HepG2 (cell line): Measurements from ENCODE around the gene PLEKHB1. TPM values are rescaled to one million over a fixed set of nuclear protein-coding genes. Genes with fewer than 3 reads are reported as not detected.

Source experiments
- ATAC-seq: fragments of 200-7000 bp; cut with Tn5 transposase; 3 replicates; pipeline ENCODE4 v1.9.1; 2020; ENCODE audit warnings: mild to moderate bottlenecking, moderate library complexity
- BruUV-seq: library from RNA; stranded (reverse); fragments of 400-500 nt; replicated peaks from 2 replicates; lab custom pipeline; 2021; lab: Mats Ljungman, UMichigan
- CTCF ChIA-PET: fragments of 300-600 bp; formaldehyde crosslinking; extraction: SDS; loops from one replicate; lab custom pipeline; 2021; ENCODE audit warnings: low total read pairs, inconsistent platforms, low intra/inter-chr PET ratio; lab: Yijun Ruan, JAX
- POLR2A ChIA-PET: fragments of 350-600 bp; sonication (Branson Sonifier 250); formaldehyde crosslinking; loops from one replicate; lab custom pipeline; 2020; ENCODE audit warnings: antibody characterized with exemption, inconsistent platforms; lab: Yijun Ruan, JAX
- DNase-seq: peaks from one replicate; pipeline ENCODE4 v3.0.0-alpha.2; 2015; ENCODE audit warnings: low spot score
- FAIRE-seq: peaks from 3 replicates; lab custom pipeline; 2011; peaks lifted over from hg19 to GRCh38; lab: Jason Lieb, UNC
- H2AFZ ChIP-seq: one replicate; pipeline ENCODE4 v1.6.1; 2011; ENCODE audit warnings: low read length, inconsistent platforms
- H3K27ac ChIP-seq: fragments of 300-600 bp; 3 replicates; pipeline ENCODE4 v1.8.0; 2011; ENCODE audit warnings: mixed run types, mild to moderate bottlenecking, mixed read lengths, low read length, inconsistent platforms; ENCODE audit not compliant: insufficient read depth; ENCODE audit errors: extremely low read length
- H3K27me3 ChIP-seq, 2 experiments: fragments of 200-600 bp in 1 of 2; 2 replicates in 1 of 2; 3 replicates in 1 of 2; pipeline versions ENCODE4 v1.6.0 to v1.8.0; 2011; ENCODE audit warnings: low read length in 2 of 2, mild to moderate bottlenecking in 2 of 2, moderate library complexity in 2 of 2, inconsistent platforms in 1 of 2; ENCODE audit not compliant: insufficient read depth in 2 of 2, control insufficient read depth in 1 of 2
- H3K36me3 ChIP-seq, 2 experiments: fragments of 200-600 bp in 1 of 2; replicated peaks in 1 of 2; 2 replicates in 1 of 2; 3 replicates in 1 of 2; pipeline versions ENCODE4 v1.5.1 to v1.8.0; 2011; ENCODE audit warnings: low read length in 2 of 2, inconsistent platforms in 1 of 2; ENCODE audit not compliant: insufficient read depth in 2 of 2, control insufficient read depth in 1 of 2
- H3K4me1 ChIP-seq: 2 replicates; pipeline ENCODE4 v1.5.1; 2012; ENCODE audit warnings: low read length, inconsistent platforms; ENCODE audit not compliant: insufficient read depth
- H3K4me2 ChIP-seq: 2 replicates; pipeline ENCODE4 v1.6.0; 2011; ENCODE audit warnings: low read depth, low read length, inconsistent platforms
- H3K4me3 ChIP-seq, 3 experiments: fragments of 200-600 bp in 1 of 3; sonication (generic), shearing (Covaris generic) in 1 of 3; replicated peaks in 1 of 3; 2 replicates each; pipeline ENCODE4 v1.5.1; 2011 to 2016; ENCODE audit warnings: low read length in 3 of 3, inconsistent platforms in 2 of 3, low read depth in 2 of 3, mild to moderate bottlenecking in 2 of 3, control low read depth in 1 of 3, mixed read lengths in 1 of 3; ENCODE audit not compliant: insufficient read depth in 1 of 3
- H3K79me2 ChIP-seq: one replicate; pipeline ENCODE4 v1.6.1; 2011; ENCODE audit warnings: low read length, inconsistent platforms; ENCODE audit not compliant: insufficient read depth
- H3K9ac ChIP-seq: 2 replicates; pipeline ENCODE4 v1.6.0; 2011; ENCODE audit warnings: mild to moderate bottlenecking, low read depth, low read length, inconsistent platforms; ENCODE audit not compliant: insufficient read depth
- H3K9me3 ChIP-seq: 2 replicates; pipeline ENCODE4 v1.5.1; 2012; ENCODE audit warnings: mild to moderate bottlenecking, low read length
- H4K20me1 ChIP-seq: 2 replicates; pipeline ENCODE4 v1.6.0; 2011; ENCODE audit warnings: inconsistent platforms, mild to moderate bottlenecking, low read length, moderate library complexity; ENCODE audit not compliant: insufficient read depth
- BRD4 ChIP-seq: sonication (generic); formaldehyde crosslinking; IDR thresholded peaks from 2 replicates; pipeline ENCODE4 v1.4.0; 2020; ENCODE audit warnings: missing genetic modification reagents
- GATAD1 ChIP-seq: IDR thresholded peaks from 2 replicates; pipeline ENCODE4 v1.6.1; 2016; ENCODE audit warnings: missing genetic modification reagents, missing compliant biosample characterization
- KDM5A ChIP-seq: fragments of 200-600 bp; sonication (generic); IDR thresholded peaks from 2 replicates; pipeline ENCODE4 v1.7.0; 2018; ENCODE audit warnings: antibody characterized with exemption, mild to moderate bottlenecking, low read length, borderline replicate concordance
- MIXL1 ChIP-seq: IDR thresholded peaks from 2 replicates; pipeline ENCODE4 v1.6.1; 2016
- MTA3 ChIP-seq: sonication (generic); formaldehyde crosslinking; IDR thresholded peaks from 2 replicates; pipeline ENCODE4 v1.4.0; 2020; ENCODE audit warnings: missing genetic modification reagents
- NCOA2 ChIP-seq: sonication (generic); formaldehyde crosslinking; IDR thresholded peaks from 2 replicates; pipeline ENCODE4 v1.8.0; 2022; ENCODE audit warnings: inconsistent platforms
- NFYB ChIP-seq: sonication (generic); formaldehyde crosslinking; IDR thresholded peaks from 2 replicates; pipeline ENCODE4 v1.4.0; 2020; ENCODE audit warnings: missing genetic modification reagents
- PHF8 ChIP-seq: sonication (generic); formaldehyde crosslinking; IDR thresholded peaks from 2 replicates; pipeline ENCODE4 v1.5.0; 2020; ENCODE audit warnings: missing genetic modification reagents
- RBFOX2 ChIP-seq: fragments of 200-400 bp; formaldehyde crosslinking; IDR thresholded peaks from 2 replicates; pipeline ENCODE4 v1.6.1; 2017; ENCODE audit warnings: low read depth, mild to moderate bottlenecking, low read length
- SIX4 ChIP-seq: sonication (generic); formaldehyde crosslinking; IDR thresholded peaks from 2 replicates; pipeline ENCODE4 v1.4.0; 2020; ENCODE audit warnings: missing genetic modification reagents
- ZNF10 ChIP-seq: sonication (generic); formaldehyde crosslinking; IDR thresholded peaks from 2 replicates; pipeline ENCODE4 v1.4.0; 2020; ENCODE audit warnings: mild to moderate bottlenecking, low read depth, missing genetic modification reagents, borderline replicate concordance
- ZNF335 ChIP-seq: sonication (generic); formaldehyde crosslinking; IDR thresholded peaks from 2 replicates; pipeline ENCODE4 v1.4.0; 2020; ENCODE audit warnings: missing genetic modification reagents
- ZNF546 ChIP-seq: sonication (generic); formaldehyde crosslinking; conservative IDR thresholded peaks from 2 replicates; pipeline ENCODE4 v1.8.1; 2023; ENCODE audit warnings: mild to moderate bottlenecking, missing genetic modification reagents
- ZNF549 ChIP-seq: sonication (generic); formaldehyde crosslinking; IDR thresholded peaks from 2 replicates; pipeline ENCODE4 v1.5.0; 2020; ENCODE audit warnings: missing genetic modification reagents
- WGBS: methylation state at CpG from one replicate; pipeline ENCODE4 v1.1.6; 2017; ENCODE audit warnings: low lambda C conversion rate; 5-methylcytosine and 5-hydroxymethylcytosine counted together
- in situ Hi-C: cut with HindIII; loops from 2 replicates; pipeline ENCODE4 v1.10.0; 2017; ENCODE audit warnings: low pct_unique_long_range_greater_than_20kb; ENCODE audit not compliant: extremely low pct_ligation_motif_present
- intact Hi-C: fragments of 100-400 bp; cut with micrococcal nuclease; formaldehyde crosslinking; loops from one replicate; pipeline ENCODE4 v1.10.0; 2022; ENCODE audit not compliant: unreplicated experiment
- polyA plus RNA-seq, 8 experiments: library from polyadenylated mRNA; depleted of rRNA in 3 of 8; stranded (reverse) in 7 of 8; unstranded in 1 of 8; fragments of >200 nt; fragmentation: Illumina TruSeq in 4 of 8; extraction: Trizol in 4 of 8; gene quantifications; 2 replicates each; pipeline versions ENCODE4 v1.2.1 to v1.2.3, GENCODE V29; 2011 to 2016; ENCODE audit warnings: low read depth in 4 of 8, missing spikeins in 1 of 8, mixed read lengths in 1 of 8; ENCODE audit not compliant: insufficient read depth in 1 of 8
- total RNA-seq, 5 experiments: library from RNA; depleted of rRNA; stranded (reverse); fragments of >200 nt; fragmentation: Illumina TruSeq; extraction: Trizol; gene quantifications; 2 replicates each; pipeline ENCODE4 v1.2.3, GENCODE V29; 2016; ENCODE audit warnings: low read depth in 1 of 5
- TF ChIP-seq, protein P1 (sequence below): sonication (generic); formaldehyde crosslinking; IDR thresholded peaks from 2 replicates; pipeline ENCODE4 v1.4.0; 2020; ENCODE audit warnings: low read depth, missing genetic modification reagents
- TF ChIP-seq, protein P2 (sequence below): sonication (generic); formaldehyde crosslinking; IDR thresholded peaks from 2 replicates; pipeline ENCODE4 v1.8.0; 2022; ENCODE audit warnings: missing genetic modification reagents, mild to moderate bottlenecking, borderline replicate concordance
- TF ChIP-seq, protein P3 (sequence below): sonication (generic); formaldehyde crosslinking; IDR thresholded peaks from 2 replicates; pipeline ENCODE4 v1.9.0; 2021; ENCODE audit warnings: missing genetic modification reagents, borderline replicate concordance
- TF ChIP-seq, protein P4 (sequence below): IDR thresholded peaks from 2 replicates; pipeline ENCODE4 v1.6.1; 2016; ENCODE audit warnings: control low read depth

PLEKHB1 gene
- total and polyA plus RNA-seq, 2 of the 13 experiments (the other 11 are each of a cell fraction or from before 2014, with no cell fraction given) = 68.0 to 99.3 TPM

DNA sequence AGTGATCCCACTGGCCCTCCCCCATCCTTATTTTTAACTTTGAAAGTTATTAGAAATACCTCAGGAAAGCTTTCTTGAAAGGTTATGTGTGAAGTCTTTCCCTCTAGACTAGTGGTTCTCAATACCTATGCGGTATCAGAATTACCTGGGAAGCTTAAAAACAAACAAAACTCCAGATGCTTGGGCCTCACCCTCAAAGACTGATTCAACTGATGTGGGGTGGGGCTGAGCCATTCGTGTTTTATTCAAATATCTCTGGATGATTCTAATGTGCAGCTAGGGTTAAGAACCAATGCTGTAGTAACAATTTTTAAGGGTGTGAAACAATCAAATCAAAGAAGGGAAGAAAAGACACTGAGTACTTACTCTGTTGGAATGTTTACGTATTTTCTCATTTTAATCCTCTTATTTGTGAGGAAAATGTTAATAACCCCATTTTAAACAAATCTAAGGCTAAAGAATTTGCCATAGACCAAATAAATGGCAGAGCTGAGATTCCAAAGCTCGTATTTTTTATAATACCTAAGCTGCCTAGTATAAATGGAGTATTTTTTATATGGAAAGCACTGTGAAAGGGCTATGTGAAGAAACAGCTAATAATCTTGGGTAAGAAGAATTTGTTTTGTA is 47.6 kb downstream of the PLEKHB1 start:
- ATAC-seq (no peak), FAIRE-seq (no peak), DNase-seq (no peak)
- Histone ChIP-seq H3K9me3 (no peaks in the 10 kb centered on the region), H3K36me3 (peaks cover 3 to 26% of the 10 kb centered on the region in 2 experiments; a peak in 3 of 5 replicates), H3K79me2 (no peaks in the 10 kb centered on the region), H4K20me1 (no peaks in the 10 kb centered on the region), H3K4me2 (no peak overlapping the region), H3K4me1 (no peaks in the 10 kb centered on the region), H3K4me3 (no peak overlapping the region), H3K27me3 (no peaks in the 10 kb centered on the region), H2AFZ (no peak overlapping the region), H3K27ac (no peak overlapping the region), H3K9ac (no peak overlapping the region)
- no TSS peak for BruUV-seq
- in situ Hi-C loops (no loop called here), intact Hi-C loops (no loop called here)
- TF ChIP-seq ZNF335 (CRISPR knock-in tag) (no peak), ZNF10 (no peak), SIX4 (CRISPR knock-in tag) (no peak), PHF8 (no peak), NFYB (no peak), NCOA2 (CRISPR knock-in tag) (no peak), GATAD1 (CRISPR knock-in tag) (no peak), ZNF549 (CRISPR knock-in tag) (no peak), KDM5A (no peak), BRD4 (CRISPR knock-in tag) (no peak), MTA3 (CRISPR knock-in tag) (no peak), ZNF546 (CRISPR knock-in tag) (no peak), RBFOX2 (no peak), MIXL1 (CRISPR knock-in tag) (no peak)
- TF ChIP-seq, protein P1, sequence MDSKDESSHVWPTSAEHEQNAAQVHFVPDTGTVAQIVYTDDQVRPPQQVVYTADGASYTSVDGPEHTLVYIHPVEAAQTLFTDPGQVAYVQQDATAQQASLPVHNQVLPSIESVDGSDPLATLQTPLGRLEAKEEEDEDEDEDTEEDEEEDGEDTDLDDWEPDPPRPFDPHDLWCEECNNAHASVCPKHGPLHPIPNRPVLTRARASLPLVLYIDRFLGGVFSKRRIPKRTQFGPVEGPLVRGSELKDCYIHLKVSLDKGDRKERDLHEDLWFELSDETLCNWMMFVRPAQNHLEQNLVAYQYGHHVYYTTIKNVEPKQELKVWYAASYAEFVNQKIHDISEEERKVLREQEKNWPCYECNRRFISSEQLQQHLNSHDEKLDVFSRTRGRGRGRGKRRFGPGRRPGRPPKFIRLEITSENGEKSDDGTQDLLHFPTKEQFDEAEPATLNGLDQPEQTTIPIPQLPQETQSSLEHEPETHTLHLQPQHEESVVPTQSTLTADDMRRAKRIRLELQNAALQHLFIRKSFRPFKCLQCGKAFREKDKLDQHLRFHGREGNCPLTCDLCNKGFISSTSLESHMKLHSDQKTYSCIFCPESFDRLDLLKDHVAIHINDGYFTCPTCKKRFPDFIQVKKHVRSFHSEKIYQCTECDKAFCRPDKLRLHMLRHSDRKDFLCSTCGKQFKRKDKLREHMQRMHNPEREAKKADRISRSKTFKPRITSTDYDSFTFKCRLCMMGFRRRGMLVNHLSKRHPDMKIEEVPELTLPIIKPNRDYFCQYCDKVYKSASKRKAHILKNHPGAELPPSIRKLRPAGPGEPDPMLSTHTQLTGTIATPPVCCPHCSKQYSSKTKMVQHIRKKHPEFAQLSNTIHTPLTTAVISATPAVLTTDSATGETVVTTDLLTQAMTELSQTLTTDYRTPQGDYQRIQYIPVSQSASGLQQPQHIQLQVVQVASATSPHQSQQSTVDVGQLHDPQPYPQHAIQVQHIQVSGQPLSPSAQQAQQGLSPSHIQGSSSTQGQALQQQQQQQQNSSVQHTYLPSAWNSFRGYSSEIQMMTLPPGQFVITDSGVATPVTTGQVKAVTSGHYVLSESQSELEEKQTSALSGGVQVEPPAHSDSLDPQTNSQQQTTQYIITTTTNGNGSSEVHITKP (CRISPR knock-in tag) = no peak
- TF ChIP-seq, protein P2, sequence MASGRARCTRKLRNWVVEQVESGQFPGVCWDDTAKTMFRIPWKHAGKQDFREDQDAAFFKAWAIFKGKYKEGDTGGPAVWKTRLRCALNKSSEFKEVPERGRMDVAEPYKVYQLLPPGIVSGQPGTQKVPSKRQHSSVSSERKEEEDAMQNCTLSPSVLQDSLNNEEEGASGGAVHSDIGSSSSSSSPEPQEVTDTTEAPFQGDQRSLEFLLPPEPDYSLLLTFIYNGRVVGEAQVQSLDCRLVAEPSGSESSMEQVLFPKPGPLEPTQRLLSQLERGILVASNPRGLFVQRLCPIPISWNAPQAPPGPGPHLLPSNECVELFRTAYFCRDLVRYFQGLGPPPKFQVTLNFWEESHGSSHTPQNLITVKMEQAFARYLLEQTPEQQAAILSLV (CRISPR knock-in tag) = no peak
- TF ChIP-seq, protein P3, sequence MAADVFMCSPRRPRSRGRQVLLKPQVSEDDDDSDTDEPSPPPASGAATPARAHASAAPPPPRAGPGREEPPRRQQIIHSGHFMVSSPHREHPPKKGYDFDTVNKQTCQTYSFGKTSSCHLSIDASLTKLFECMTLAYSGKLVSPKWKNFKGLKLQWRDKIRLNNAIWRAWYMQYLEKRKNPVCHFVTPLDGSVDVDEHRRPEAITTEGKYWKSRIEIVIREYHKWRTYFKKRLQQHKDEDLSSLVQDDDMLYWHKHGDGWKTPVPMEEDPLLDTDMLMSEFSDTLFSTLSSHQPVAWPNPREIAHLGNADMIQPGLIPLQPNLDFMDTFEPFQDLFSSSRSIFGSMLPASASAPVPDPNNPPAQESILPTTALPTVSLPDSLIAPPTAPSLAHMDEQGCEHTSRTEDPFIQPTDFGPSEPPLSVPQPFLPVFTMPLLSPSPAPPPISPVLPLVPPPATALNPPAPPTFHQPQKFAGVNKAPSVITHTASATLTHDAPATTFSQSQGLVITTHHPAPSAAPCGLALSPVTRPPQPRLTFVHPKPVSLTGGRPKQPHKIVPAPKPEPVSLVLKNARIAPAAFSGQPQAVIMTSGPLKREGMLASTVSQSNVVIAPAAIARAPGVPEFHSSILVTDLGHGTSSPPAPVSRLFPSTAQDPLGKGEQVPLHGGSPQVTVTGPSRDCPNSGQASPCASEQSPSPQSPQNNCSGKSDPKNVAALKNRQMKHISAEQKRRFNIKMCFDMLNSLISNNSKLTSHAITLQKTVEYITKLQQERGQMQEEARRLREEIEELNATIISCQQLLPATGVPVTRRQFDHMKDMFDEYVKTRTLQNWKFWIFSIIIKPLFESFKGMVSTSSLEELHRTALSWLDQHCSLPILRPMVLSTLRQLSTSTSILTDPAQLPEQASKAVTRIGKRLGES (CRISPR knock-in tag) = no peak
- TF ChIP-seq, protein P4, sequence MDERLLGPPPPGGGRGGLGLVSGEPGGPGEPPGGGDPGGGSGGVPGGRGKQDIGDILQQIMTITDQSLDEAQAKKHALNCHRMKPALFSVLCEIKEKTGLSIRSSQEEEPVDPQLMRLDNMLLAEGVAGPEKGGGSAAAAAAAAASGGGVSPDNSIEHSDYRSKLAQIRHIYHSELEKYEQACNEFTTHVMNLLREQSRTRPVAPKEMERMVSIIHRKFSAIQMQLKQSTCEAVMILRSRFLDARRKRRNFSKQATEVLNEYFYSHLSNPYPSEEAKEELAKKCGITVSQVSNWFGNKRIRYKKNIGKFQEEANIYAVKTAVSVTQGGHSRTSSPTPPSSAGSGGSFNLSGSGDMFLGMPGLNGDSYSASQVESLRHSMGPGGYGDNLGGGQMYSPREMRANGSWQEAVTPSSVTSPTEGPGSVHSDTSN (CRISPR knock-in tag) = no peak
- WGBS = 97% methylated on average over 4 of the region's 4 CpGs
- POLR2A ChIA-PET = no interaction called here
- CTCF ChIA-PET = no interaction called here
